HG03103 (cell line): Measurements from ENCODE around the gene PDPR.
"Not testable (repeated sequence)": the region's sequence is repeated elsewhere in the genome, so short reads cannot be mapped to it uniquely, and the experiment has no call there.

ENCODE experiments used
- ATAC-seq: cut with Tn5 transposase; IDR thresholded peaks from one replicate; pipeline ENCODE4 v1.9.1; 2021; ENCODE audit warnings: low read depth; ENCODE audit not compliant: unreplicated experiment

Gene PDPR

GRCh38 chr16:70126226-70126625, 12.1 kb downstream of the PDPR start:
- ATAC-seq: not testable (repeated sequence)

- not testable (repeated sequence) for ATAC-seq
Observed at GRCh38 chr16:70127706-70128105, 13.6 kb downstream of the PDPR start.

- not testable (repeated sequence) for ATAC-seq
Observed at GRCh38 chr16:70128844-70129243, 14.7 kb downstream of the PDPR start.

DNA sequence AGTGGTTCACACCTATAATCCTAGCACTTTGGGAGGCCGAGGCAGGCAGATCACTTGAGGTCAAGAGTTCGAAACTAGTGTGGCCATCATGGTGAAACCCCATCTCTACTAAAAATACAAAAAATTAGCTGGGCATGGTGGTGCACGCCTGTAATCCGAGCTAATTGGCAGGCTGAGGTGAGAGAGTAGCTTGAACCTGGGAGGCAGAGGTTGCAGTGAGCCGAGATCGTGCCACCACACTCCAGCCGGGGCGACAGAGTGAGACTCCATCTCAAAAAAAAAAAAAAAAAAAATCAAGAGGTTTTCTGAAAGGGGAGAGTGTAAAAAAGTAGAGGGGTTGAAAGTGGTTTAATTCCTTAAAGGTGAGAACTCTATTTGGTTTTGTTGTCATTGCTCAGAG, 21.7 kb downstream of the PDPR start:
- ATAC-seq: not testable (repeated sequence)

GRCh38 chr16:70136595-70136994, 22.5 kb downstream of the PDPR start:
- not testable (repeated sequence) for ATAC-seq

GRCh38 chr16:70142739-70143138, 28.6 kb downstream of the PDPR start:
- not testable (repeated sequence) for ATAC-seq

DNA sequence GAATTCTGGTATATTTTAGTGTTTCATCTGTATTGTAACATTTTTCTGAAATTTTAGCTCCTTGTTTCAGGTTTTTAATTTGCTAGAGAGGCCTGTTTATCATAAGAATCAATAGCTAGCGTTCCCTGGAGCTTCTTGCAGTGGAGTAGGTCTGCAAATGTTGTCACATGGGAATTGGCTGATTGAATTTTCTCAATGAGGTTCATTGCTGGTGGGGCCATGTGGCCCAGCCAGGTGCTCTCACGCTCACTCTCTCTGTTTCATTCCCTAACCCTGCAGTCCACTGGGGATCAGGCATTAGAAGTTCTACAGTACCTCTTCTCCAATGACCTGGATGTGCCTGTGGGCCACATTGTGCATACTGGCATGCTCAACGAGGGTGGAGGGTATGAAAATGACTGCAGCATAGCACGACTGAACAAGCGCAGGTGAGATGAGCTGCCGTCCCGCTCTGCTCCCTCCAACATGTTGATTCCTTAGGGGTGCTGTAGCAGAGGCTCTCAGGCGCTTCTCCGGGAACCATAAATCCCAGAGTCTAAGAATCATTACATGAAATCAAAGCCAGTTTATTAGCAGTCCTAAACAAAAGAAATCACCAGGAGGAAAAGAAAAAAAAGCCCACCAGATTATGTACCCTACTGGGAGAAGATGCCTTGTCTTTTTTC, 29.2 kb downstream of the PDPR start:
- not testable (repeated sequence) for ATAC-seq

- not testable (repeated sequence) for ATAC-seq
Observed at GRCh38 chr16:70147853-70148252, 33.7 kb downstream of the PDPR start.

GRCh38 chr16:70148453-70148852, 34.3 kb downstream of the PDPR start:
- ATAC-seq: not testable (repeated sequence)

DNA sequence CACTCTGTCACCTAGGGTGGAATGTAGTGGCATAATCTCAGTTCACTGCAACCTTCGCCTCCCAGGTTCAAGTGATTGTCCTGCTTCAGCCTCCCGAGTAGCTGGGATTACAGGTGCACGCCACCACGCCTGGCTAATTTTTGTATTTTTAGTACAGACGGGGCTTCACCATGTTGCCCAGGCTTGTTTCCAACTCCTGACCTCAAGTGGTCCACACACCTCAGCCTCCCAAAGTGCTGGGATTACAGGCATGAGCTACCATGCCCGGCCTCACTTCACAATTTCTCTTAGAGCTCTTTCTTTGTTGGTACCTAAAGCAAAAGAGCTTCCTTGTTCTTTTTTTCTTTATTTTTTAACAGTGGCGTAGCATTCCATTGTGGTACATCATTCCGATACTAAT, 35.2 kb downstream of the PDPR start:
- ATAC-seq: not testable (repeated sequence)

DNA sequence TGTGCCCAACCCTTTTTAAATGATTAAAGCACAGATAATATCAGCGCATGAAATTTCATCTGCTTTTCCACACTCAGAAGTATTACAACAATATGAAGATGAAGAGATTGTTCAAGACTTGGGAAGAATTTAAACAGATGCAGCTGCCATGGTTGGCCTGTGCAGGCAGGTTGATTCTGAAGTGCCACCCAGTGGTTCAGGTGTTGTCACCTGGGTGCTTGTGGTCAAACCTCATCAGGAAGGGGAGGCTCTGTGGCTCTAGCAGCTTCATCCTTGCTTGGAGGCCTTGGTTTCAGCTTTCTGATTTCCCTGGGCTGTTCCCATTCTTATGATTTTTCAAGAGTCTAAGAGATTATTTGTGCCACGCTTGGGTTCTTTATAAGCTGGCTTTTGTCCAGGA, 37.3 kb downstream of the PDPR start:
- no peak for ATAC-seq

DNA sequence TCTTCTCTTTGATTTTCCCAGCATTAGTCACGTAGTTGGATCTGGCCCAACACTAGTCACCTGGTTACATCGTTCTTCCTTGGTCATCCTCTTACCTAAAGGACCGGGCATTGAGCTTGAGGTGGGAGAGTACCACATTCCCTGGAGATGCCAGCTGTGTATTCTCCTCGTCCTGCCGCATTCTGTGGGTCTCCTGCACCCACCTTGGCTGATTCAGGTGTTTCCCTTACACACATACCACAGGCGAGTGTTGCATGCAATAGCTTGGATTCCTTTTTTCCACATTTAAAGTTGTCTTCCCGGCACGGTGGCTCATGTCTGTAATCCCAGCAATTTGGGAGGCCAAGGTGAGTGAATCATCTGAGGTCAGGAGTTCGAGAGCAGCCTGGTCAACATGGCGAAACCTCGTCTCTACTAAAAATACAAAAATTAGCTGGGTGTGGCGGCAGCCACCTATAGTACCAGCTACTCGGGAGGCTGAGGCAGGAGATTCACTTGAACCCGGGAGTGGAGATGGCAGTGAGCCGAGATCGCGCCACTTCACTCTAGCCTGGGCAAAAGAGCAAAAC, 37.9 kb downstream of the PDPR start:
- no peak for ATAC-seq

- ATAC-seq: no peak
Observed at GRCh38 chr16:70152578-70153302, 38.6 kb downstream of the PDPR start.

DNA sequence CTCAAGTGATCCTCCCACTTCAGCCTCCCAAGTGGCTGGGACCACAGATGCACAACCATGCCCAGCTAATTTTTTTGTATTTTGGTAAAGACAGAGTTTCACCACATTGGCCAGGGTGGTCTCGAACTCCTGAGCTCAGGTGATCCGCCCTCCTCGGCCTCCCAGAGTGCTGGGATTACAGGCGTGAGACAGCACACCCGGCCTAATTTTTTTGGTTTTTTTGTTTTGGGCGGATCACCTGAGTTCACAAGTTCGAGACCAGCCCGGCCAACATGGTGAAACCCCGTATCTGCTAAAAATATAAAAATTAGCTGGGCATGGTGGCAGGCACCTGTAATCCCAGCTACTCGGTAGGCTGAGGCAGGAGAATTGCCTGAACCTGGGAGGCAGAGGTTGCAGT, 40.6 kb downstream of the PDPR start:
- not testable (repeated sequence) for ATAC-seq

- no peak for ATAC-seq
Observed at GRCh38 chr16:70156207-70156978, 42.3 kb downstream of the PDPR start.

- ATAC-seq: no peak
Observed at GRCh38 chr16:70157105-70157476, 43.0 kb downstream of the PDPR start.

DNA sequence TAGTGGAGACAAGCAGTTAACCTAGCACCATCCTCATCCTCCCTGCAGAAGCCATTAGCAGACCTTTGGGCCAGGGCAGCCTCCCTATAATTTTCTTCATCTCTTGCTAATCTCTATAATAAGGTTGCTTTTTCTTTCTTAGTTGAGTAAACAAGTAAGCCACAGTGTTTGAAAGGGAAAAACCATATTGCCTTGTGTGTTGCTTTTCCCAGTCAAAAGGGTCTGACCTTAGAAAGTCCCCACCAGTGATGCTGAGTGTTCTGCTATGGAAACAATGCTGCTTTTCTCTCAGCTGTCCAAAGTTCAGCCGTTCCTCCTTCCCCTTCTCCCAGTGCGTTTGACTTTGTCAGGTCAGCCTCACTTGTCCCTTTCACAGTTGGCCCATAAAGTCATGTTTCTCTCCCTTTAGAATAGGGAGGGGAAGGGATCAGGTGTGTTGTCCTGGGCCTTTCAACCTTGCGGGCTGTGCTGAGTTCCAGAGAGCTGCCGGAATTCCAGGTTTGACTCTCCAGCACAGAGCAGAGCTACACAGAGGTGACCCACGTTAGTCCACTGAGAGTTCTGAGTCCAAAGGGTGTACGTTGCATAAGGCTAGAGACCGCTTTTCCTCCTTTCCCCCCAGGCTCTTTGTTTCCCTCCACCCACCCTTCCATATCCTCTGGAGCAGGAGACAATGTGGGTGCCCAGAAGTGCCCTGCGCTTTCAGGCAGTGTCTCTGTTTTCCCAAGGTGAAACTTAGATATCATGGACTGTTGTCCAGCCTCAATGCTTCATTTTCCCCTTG, 43.5 kb downstream of the PDPR start:
- ATAC-seq: no peak

DNA sequence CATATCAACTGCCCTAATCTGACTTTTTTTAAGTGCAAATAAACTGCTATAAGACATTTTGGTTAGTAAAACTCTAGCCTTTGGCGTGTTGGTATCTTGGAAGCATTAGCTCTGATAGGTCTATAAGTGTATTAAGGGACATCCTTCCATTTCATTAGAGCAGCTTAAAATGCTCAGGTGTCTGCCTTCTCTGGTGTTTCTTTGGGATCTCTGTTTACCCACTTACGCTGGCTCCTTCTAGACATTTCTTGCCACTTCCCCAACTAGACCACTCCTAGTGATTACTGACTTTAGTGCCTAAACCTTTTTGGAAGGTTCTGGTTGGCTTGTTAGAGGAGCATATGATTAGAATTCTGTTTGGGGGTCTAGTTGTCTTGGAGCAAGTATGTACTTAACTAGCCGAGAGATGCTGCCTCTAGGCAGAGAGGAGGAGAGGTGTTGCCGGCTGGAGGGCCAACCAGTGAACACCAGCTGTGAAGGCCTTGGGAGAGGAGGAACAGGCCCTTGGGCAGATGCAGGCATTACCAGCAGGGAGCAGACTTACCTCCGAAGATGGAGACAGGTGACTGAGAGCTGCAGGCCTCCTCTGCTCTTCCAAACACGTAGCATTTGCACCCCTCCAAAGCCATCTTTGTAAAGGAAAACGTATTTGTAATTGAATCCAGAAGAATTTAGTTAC, 44.3 kb downstream of the PDPR start:
- no peak for ATAC-seq
